ENCODE data around the gene PEX5.
"Not testable (repeated sequence)": the region's sequence is repeated elsewhere in the genome, so short reads cannot be mapped to it uniquely, and the experiment has no call there.

Gene PEX5

GRCh38 chr12:7176595-7176994, 12.9 kb upstream of the PEX5 start:
- DNase-seq (ENCODE audit: low read depth): no peak
- TF ChIP-seq CTCF (conservative IDR thresholded peaks at IDR 0.05; ENCODE audit: low read length): no peak
- no peak overlapping the region for H3K4me3 ChIP-seq (ENCODE audit: low read length)

GRCh38 chr12:7178481-7178880, 11.0 kb upstream of the PEX5 start:
- no peak overlapping the region for H3K4me3 ChIP-seq (ENCODE audit: low read length)
- TF ChIP-seq CTCF (conservative IDR thresholded peaks at IDR 0.05; ENCODE audit: low read length): no peak
- DNase-seq (ENCODE audit: low read depth): no peak

- TF ChIP-seq CTCF (conservative IDR thresholded peaks at IDR 0.05; ENCODE audit: low read length): no peak
- no peak for DNase-seq (ENCODE audit: low read depth)
Measured at GRCh38 chr12:7180685-7181084, 8.8 kb upstream of the PEX5 start.

GRCh38 chr12:7186058-7186457, 3.4 kb upstream of the PEX5 start:
- H3K4me3 ChIP-seq (ENCODE audit: low read length); DNase-seq (ENCODE audit: low read depth): not testable (repeated sequence)

More at GRCh38 chr12:7180685-7181084, 8.8 kb upstream of the PEX5 start:
- no peak overlapping the region for H3K4me3 ChIP-seq (ENCODE audit: low read length)

- peak; percentile 65 for DNase-seq (ENCODE audit: low read depth)
- peak overlapping the region; percentile 75 for H3K4me3 ChIP-seq (ENCODE audit: low read length)
- peak; percentile 69 for TF ChIP-seq CTCF (conservative IDR thresholded peaks at IDR 0.05; ENCODE audit: low read length)
Measured at GRCh38 chr12:7188562-7189397, 706 bp upstream of the PEX5 start.

- no peak for TF ChIP-seq CTCF (conservative IDR thresholded peaks at IDR 0.05; ENCODE audit: low read length)
- peak; percentile 20 for DNase-seq (ENCODE audit: low read depth)
- H3K4me3 ChIP-seq (ENCODE audit: low read length): peak overlapping the region; percentile 75
Measured at GRCh38 chr12:7190268-7191055, 976 bp downstream of the PEX5 start.

- DNase-seq (ENCODE audit: low read depth): no peak
- H3K4me3 ChIP-seq (ENCODE audit: low read length): no peak overlapping the region
- TF ChIP-seq CTCF (conservative IDR thresholded peaks at IDR 0.05; ENCODE audit: low read length): no peak
Measured at GRCh38 chr12:7193674-7194073, 4.2 kb downstream of the PEX5 start.
